ENCODE measurements around the gene CACFD1.

The CACFD1 gene

GRCh38 chr9:133502112-133502511, 42.3 kb downstream of the CACFD1 start:
- DNase-seq (ENCODE audit: low spot score), result no peak

GRCh38 chr9:133505186-133505830, 45.5 kb downstream of the CACFD1 start:
- DNase-seq (ENCODE audit: low spot score), result no peak

- DNase-seq (ENCODE audit: low spot score), result no peak
These were observed 46.3 kb downstream of the CACFD1 start for GRCh38 chr9:133505901-133506652.

- no peak for DNase-seq (ENCODE audit: low spot score)
These were observed 46.9 kb downstream of the CACFD1 start for GRCh38 chr9:133506653-133507038.

GRCh38 chr9:133507246-133507965, 47.6 kb downstream of the CACFD1 start:
- no peak for DNase-seq (ENCODE audit: low spot score)

- DNase-seq (ENCODE audit: low spot score), result no peak
These were observed 48.3 kb downstream of the CACFD1 start for GRCh38 chr9:133508046-133508445.

- DNase-seq (ENCODE audit: low spot score), result peak; percentile 75
These were observed 49.7 kb downstream of the CACFD1 start for GRCh38 chr9:133509179-133510083.

GRCh38 chr9:133510926-133511505, 51.2 kb downstream of the CACFD1 start:
- no peak for DNase-seq (ENCODE audit: low spot score)

- DNase-seq (ENCODE audit: low spot score), result no peak
These were observed 51.8 kb downstream of the CACFD1 start for GRCh38 chr9:133511607-133512006.

- DNase-seq (ENCODE audit: low spot score), result no peak
These were observed 52.8 kb downstream of the CACFD1 start for GRCh38 chr9:133512253-133513213.

- DNase-seq (ENCODE audit: low spot score), result no peak
These were observed 53.7 kb downstream of the CACFD1 start for GRCh38 chr9:133513214-133514100.

GRCh38 chr9:133514460-133515239, 54.9 kb downstream of the CACFD1 start:
- DNase-seq (ENCODE audit: low spot score), result no peak

GRCh38 chr9:133515240-133515610, 55.4 kb downstream of the CACFD1 start:
- DNase-seq (ENCODE audit: low spot score), result no peak

GRCh38 chr9:133515615-133516255, 56.0 kb downstream of the CACFD1 start:
- no peak for DNase-seq (ENCODE audit: low spot score)

GRCh38 chr9:133516256-133516960, 56.6 kb downstream of the CACFD1 start:
- no peak for DNase-seq (ENCODE audit: low spot score)

- DNase-seq (ENCODE audit: low spot score), result no peak
These were observed 57.2 kb downstream of the CACFD1 start for GRCh38 chr9:133516961-133517350.

- DNase-seq (ENCODE audit: low spot score), result no peak
These were observed 57.9 kb downstream of the CACFD1 start for GRCh38 chr9:133517711-133518110.

- no peak for DNase-seq (ENCODE audit: low spot score)
These were observed 58.4 kb downstream of the CACFD1 start for GRCh38 chr9:133518200-133518599.
